ENCODE data around the gene TMEM59L.

The TMEM59L gene

DNA sequence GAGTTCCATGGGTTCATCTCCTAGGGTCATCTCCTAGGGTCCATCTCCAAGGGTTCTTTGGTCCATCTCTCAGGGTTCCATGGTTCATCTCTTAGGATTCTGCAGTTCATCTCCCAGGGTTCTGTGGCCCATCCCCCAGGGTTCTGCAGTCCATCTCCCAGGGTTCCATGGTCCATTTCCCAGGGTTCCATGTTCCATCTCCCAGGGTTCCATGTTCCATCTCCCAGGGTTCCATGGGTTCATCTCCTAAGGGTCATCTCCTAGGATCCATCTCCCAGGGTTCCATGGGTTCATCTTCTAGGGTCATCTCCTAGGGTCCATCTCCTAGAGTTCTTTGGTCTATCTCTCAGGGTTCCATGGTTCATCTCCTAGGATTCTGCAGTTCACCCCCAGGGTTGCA, 4.9 kb downstream of the TMEM59L start:
- no peak overlapping the region for H3K4me3 ChIP-seq (ENCODE audit: low read depth, low read length)
- no peak for TF ChIP-seq CTCF (IDR thresholded peaks at IDR 0.05; ENCODE audit: low read depth, low read length)
- in situ Hi-C loops (cut with HindIII; ENCODE audit: low sequenced_read_pairs) = no loop called here
- DNase-seq (ENCODE audit: low read depth, low spot score) = no peak

GRCh38 chr19:18618236-18618635, 5.6 kb downstream of the TMEM59L start:
- in situ Hi-C loops (cut with HindIII; ENCODE audit: low sequenced_read_pairs) = no loop called here
- H3K4me3 ChIP-seq (ENCODE audit: low read depth, low read length) = no peak overlapping the region
- DNase-seq (ENCODE audit: low read depth, low spot score) = no peak
- no peak for TF ChIP-seq CTCF (IDR thresholded peaks at IDR 0.05; ENCODE audit: low read depth, low read length)

DNA sequence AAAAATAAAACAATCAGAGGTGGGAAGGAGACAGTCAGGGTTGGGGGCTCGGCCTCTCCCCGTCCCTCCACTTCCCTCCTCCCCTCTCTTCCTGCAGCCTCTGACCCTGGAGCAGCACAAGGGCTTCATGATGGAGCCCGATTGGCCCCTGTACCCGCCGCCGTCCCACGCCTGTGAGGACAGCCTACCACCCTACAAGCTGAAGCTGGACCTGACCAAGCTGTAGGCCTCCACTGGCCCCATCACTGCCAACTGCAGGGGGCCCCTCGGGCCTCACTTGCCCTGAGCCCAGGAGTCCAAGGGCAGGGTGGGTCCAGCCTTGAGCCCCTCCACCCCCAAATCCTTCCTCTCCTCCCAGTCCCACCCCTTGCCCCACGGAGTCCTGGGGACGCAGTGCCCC, 7.6 kb downstream of the TMEM59L start:
- TF ChIP-seq CTCF (IDR thresholded peaks at IDR 0.05; ENCODE audit: low read depth, low read length) = no peak
- no peak for DNase-seq (ENCODE audit: low read depth, low spot score)
- in situ Hi-C loops (cut with HindIII; ENCODE audit: low sequenced_read_pairs) = no loop called here
- H3K4me3 ChIP-seq (ENCODE audit: low read depth, low read length) = no peak overlapping the region

GRCh38 chr19:18620902-18621301, 8.2 kb downstream of the TMEM59L start:
- in situ Hi-C loops (cut with HindIII; ENCODE audit: low sequenced_read_pairs) = no loop called here
- TF ChIP-seq CTCF (IDR thresholded peaks at IDR 0.05; ENCODE audit: low read depth, low read length) = no peak
- no peak overlapping the region for H3K4me3 ChIP-seq (ENCODE audit: low read depth, low read length)
- DNase-seq (ENCODE audit: low read depth, low spot score) = no peak

GRCh38 chr19:18626906-18627305, 14.2 kb downstream of the TMEM59L start:
- in situ Hi-C loops (cut with HindIII; ENCODE audit: low sequenced_read_pairs) = no loop called here
- TF ChIP-seq CTCF (IDR thresholded peaks at IDR 0.05; ENCODE audit: low read depth, low read length) = no peak
- DNase-seq (ENCODE audit: low read depth, low spot score) = no peak
- H3K4me3 ChIP-seq (ENCODE audit: low read depth, low read length) = no peak overlapping the region

- no peak for TF ChIP-seq CTCF (IDR thresholded peaks at IDR 0.05; ENCODE audit: low read depth, low read length)
- in situ Hi-C loops (cut with HindIII; ENCODE audit: low sequenced_read_pairs) = no loop called here
- no peak for DNase-seq (ENCODE audit: low read depth, low spot score)
- H3K4me3 ChIP-seq (ENCODE audit: low read depth, low read length) = no peak overlapping the region
These were observed 16.8 kb downstream of the TMEM59L start for GRCh38 chr19:18629166-18630088.
